CD4-positive, alpha-beta T cell (primary cell): ENCODE data around the gene S100Z. TPM values are rescaled to one million over a fixed set of nuclear protein-coding genes. Genes with fewer than 3 reads are reported as not detected.

Experiments
- ATAC-seq: fragments of 200-7000 bp; cut with Tn5 transposase; one replicate; pipeline ENCODE4 v1.10.0; 2022; ENCODE audit warnings: mild to moderate bottlenecking; ENCODE audit not compliant: poor library complexity
- CTCF ChIA-PET: fragments of 350-600 bp; sonication (Branson Sonifier 250); formaldehyde crosslinking; loops from one replicate; lab custom pipeline; 2021; ENCODE audit warnings: antibody characterized with exemption, inconsistent platforms; lab: Charles Lee
- POLR2A ChIA-PET: fragments of 350-600 bp; sonication (Branson Sonifier 250); formaldehyde crosslinking; loops from one replicate; lab custom pipeline; 2021; ENCODE audit warnings: antibody characterized with exemption, inconsistent platforms; lab: Charles Lee
- DNase-seq, 14 experiments: peaks; one replicate each; pipeline ENCODE4 v3.0.0-alpha.2; 2013 to 2020; ENCODE audit warnings: mixed read lengths in 2 of 14
- H3K27ac ChIP-seq, 2 donors: one replicate each; pipeline versions ENCODE4 v1.5.1 to v1.7.0; 2013; ENCODE audit warnings: low read length in 2 of 2, low read depth in 1 of 2, mild to moderate bottlenecking in 1 of 2
- H3K27me3 ChIP-seq, 2 experiments: 1 replicate in 1 of 2; 2 replicates in 1 of 2; pipeline versions ENCODE4 v1.6.1 to v1.7.0; 2013; ENCODE audit warnings: low read length in 2 of 2, control low read depth in 1 of 2, mild to moderate bottlenecking in 1 of 2, moderate library complexity in 1 of 2; ENCODE audit not compliant: insufficient read depth in 2 of 2, control insufficient read depth in 1 of 2
- H3K36me3 ChIP-seq: one replicate; pipeline ENCODE4 v1.6.1; 2013; ENCODE audit warnings: low read length, control low read depth; ENCODE audit not compliant: insufficient read depth
- H3K4me1 ChIP-seq: one replicate; pipeline ENCODE4 v1.6.1; 2013; ENCODE audit warnings: low read length, control low read depth; ENCODE audit not compliant: insufficient read depth
- H3K4me3 ChIP-seq: one replicate; pipeline ENCODE4 v1.5.1; 2013; ENCODE audit warnings: mild to moderate bottlenecking, low read length, moderate library complexity
- H3K9me3 ChIP-seq, 2 experiments: 1 replicate in 1 of 2; 2 replicates in 1 of 2; pipeline versions ENCODE4 v1.6.1 to v1.7.0; 2013; ENCODE audit warnings: low read length in 2 of 2, mild to moderate bottlenecking in 2 of 2, control low read depth in 1 of 2, moderate library complexity in 1 of 2; ENCODE audit not compliant: control insufficient read depth in 1 of 2, insufficient read depth in 1 of 2
- H3K27ac Mint-ChIP-seq: one replicate; pipeline ENCODE4 v1.8.0; 2020; ENCODE audit warnings: mixed read lengths
- H3K27me3 Mint-ChIP-seq: one replicate; pipeline ENCODE4 v1.8.0; 2021; ENCODE audit warnings: mixed read lengths
- H3K36me3 Mint-ChIP-seq: one replicate; pipeline ENCODE4 v1.8.0; 2021; ENCODE audit warnings: low read depth, mixed read lengths
- H3K4me1 Mint-ChIP-seq: one replicate; pipeline ENCODE4 v1.8.0; 2021; ENCODE audit warnings: low read depth, mixed read lengths
- H3K4me3 Mint-ChIP-seq: one replicate; pipeline ENCODE4 v1.8.0; 2020; ENCODE audit warnings: mild to moderate bottlenecking, mixed read lengths
- H3K9me3 Mint-ChIP-seq: one replicate; pipeline ENCODE4 v1.8.0; 2020; ENCODE audit warnings: mixed read lengths
- intact Hi-C, 2 experiments: fragments of 100-400 bp; cut with DNase I in 1 of 2; cut with micrococcal nuclease in 1 of 2; formaldehyde crosslinking; loops; one replicate each; pipeline versions ENCODE4 v1.15.1 to v1.9.0; 2023 to 2025; cut with DNase I, micrococcal nuclease
- total RNA-seq, 174 experiments: library from RNA in 2 of 174; stranded (reverse) in 2 of 174; gene quantifications; one replicate each; pipeline ENCODE4 v1.2.3 and lab custom pipeline; 2021 to 2026
- TF ChIP-seq, protein P1 (sequence below): fragments of 200-600 bp; IDR thresholded peaks from one replicate; pipeline ENCODE4 v1.8.0; 2022; ENCODE audit warnings: antibody characterized with exemption, mild to moderate bottlenecking

S100Z gene
- total RNA-seq, 2 experiments from 2014 or later, result 0.22 to 0.47 TPM

DNA sequence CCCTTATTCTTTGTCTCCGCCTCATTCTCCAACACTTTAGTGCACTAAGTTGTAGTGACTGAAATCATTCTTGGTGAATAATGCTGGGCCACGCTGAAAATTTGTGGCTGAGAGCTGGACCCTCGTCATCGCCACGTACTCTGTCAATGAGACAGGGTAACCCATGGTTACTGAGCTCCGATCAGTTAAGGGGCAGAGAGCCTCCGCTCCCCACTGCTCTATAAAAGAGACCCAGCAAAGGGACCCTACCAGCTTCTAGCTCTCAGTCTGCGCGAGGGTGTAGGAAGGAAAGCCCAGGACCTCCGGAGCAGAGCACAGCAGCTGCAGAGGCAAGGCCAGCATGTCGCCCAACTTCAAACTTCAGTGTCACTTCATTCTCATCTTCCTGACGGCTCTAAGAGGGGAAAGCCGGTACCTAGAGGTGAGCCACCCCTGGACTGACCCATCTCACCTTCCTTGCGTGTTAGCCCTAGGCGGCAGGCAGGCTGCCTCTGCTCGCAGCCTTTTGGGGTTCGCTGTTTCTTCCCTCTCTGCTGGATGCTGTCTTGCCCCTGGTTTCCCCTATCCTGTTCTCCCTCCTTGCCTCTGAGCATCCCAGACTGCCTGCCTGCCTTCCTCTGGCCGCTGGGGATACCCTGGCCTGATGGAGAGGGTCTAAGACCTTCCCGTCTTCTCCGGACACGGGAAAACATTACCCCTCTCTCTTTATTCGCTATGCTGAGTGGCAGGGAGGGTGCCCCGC is 103.2 kb downstream of the S100Z start, which contains the start of gene CRHBP:
TSS of gene CRHBP (plus strand) at position 251 of the 742 bp plus-strand sequence. CDS start at position 341, 90 bp downstream.
- Mint-ChIP-seq H3K36me3 (no peaks in the 10 kb centered on the region), H3K4me3 (no peak within 1 kb of the TSS), H3K27me3 (peaks cover 53% of the 10 kb centered on the region), H3K9me3 (no peaks in the 10 kb centered on the region), H3K27ac (no peak within 1 kb of the TSS), H3K4me1 (no peaks in the 10 kb centered on the region)
- peaks cover 13% of the 10 kb centered on the region for H3K4me1 ChIP-seq
- H3K4me3 ChIP-seq, result no peak within 1 kb of the TSS
- ChIA-PET POLR2A (no interaction called here), CTCF (no interaction called here)
- ATAC-seq (no peak), DNase-seq (no peak)
- H3K27ac ChIP-seq, result no peak within 1 kb of the TSS
- TF ChIP-seq, protein P1, sequence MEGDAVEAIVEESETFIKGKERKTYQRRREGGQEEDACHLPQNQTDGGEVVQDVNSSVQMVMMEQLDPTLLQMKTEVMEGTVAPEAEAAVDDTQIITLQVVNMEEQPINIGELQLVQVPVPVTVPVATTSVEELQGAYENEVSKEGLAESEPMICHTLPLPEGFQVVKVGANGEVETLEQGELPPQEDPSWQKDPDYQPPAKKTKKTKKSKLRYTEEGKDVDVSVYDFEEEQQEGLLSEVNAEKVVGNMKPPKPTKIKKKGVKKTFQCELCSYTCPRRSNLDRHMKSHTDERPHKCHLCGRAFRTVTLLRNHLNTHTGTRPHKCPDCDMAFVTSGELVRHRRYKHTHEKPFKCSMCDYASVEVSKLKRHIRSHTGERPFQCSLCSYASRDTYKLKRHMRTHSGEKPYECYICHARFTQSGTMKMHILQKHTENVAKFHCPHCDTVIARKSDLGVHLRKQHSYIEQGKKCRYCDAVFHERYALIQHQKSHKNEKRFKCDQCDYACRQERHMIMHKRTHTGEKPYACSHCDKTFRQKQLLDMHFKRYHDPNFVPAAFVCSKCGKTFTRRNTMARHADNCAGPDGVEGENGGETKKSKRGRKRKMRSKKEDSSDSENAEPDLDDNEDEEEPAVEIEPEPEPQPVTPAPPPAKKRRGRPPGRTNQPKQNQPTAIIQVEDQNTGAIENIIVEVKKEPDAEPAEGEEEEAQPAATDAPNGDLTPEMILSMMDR, result no peak
- intact Hi-C loops, result no loop called here
- no peaks in the 10 kb centered on the region for H3K9me3 ChIP-seq
- no peaks in the 10 kb centered on the region for H3K36me3 ChIP-seq
- H3K27me3 ChIP-seq, result peaks cover 21 to 44% of the 10 kb centered on the region in 2 experiments

DNA sequence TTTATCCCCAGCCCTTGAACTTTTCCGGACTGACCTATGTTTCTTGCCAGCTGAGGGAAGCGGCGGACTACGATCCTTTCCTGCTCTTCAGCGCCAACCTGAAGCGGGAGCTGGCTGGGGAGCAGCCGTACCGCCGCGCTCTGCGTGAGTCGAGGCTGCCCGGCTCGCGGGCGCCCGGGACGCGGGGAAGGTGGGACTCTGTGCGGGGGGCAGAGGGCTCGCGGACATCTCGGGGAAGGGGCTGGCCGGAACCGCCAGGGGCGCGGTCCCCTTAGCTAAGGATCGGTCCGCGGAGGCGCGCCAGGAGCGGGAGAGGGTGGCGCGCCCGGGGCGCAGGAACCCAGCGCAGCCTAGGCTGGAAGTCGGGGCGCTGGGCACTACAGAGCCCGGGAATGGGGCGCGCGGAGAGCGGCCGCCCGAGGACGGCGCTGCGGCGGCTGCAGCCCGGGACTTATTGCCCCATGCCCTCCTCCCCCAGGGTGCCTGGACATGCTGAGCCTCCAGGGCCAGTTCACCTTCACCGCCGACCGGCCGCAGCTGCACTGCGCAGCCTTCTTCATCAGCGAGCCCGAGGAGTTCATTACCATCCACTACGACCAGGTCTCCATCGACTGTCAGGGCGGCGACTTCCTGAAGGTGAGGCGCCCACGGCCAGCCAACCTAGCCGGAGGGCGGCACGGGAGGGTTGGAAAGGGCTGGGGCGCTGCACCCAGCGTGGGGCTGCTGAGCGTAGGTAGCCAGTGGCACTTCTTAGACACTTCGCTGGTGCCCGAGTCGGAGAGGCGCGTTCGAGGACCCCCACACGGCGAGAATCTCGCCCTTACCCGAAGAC is 104.0 kb downstream of the S100Z start:
- Mint-ChIP-seq H3K4me1 (no peaks in the 10 kb centered on the region), H3K27me3 (peaks cover 52% of the 10 kb centered on the region), H3K4me3 (no peak overlapping the region), H3K27ac (no peak overlapping the region), H3K9me3 (no peaks in the 10 kb centered on the region), H3K36me3 (no peaks in the 10 kb centered on the region)
- Histone ChIP-seq H3K36me3 (no peaks in the 10 kb centered on the region), H3K9me3 (no peaks in the 10 kb centered on the region), H3K4me3 (no peak overlapping the region), H3K4me1 (peaks cover 13% of the 10 kb centered on the region), H3K27ac (no peak overlapping the region), H3K27me3 (peaks cover 21 to 49% of the 10 kb centered on the region in 2 experiments)
- no peak for ATAC-seq
- POLR2A ChIA-PET, result no interaction called here
- CTCF ChIA-PET, result no interaction called here
- TF ChIP-seq, protein P1, result no peak
- intact Hi-C loops, result no loop called here
- no peak for DNase-seq

DNA sequence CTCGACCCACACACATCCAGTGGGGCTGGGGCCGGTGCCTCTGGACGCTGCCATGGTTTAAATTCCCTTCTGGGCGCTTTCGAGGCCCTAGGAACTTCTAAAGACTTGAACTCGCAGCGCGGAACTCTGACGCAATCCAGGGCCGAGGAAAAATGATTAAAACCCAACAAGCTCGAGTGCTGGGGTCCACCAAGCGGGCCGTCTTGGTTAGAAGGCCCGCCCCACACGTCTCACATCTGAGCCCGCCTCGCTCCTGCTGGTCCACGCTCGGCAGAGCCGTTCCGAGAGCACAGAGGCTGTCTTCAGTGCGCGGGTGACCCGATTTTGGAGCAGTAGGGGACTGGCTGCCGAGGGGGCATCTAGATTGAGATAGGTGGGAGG is 104.6 kb downstream of the S100Z start:
- peaks cover 13% of the 10 kb centered on the region for H3K4me1 ChIP-seq
- no peaks in the 10 kb centered on the region for H3K9me3 ChIP-seq
- Mint-ChIP-seq H3K4me1 (no peaks in the 10 kb centered on the region), H3K27ac (no peak overlapping the region), H3K4me3 (no peak overlapping the region), H3K36me3 (no peaks in the 10 kb centered on the region), H3K27me3 (peaks cover 50% of the 10 kb centered on the region), H3K9me3 (no peaks in the 10 kb centered on the region)
- ChIA-PET POLR2A (no interaction called here), CTCF (no interaction called here)
- no peak overlapping the region for H3K4me3 ChIP-seq
- no peak overlapping the region for H3K27ac ChIP-seq
- H3K27me3 ChIP-seq, result peaks cover 21 to 49% of the 10 kb centered on the region in 2 experiments
- DNase-seq (no peak), ATAC-seq (no peak)
- intact Hi-C loops, result no loop called here
- TF ChIP-seq, protein P1, result no peak
- no peaks in the 10 kb centered on the region for H3K36me3 ChIP-seq
